WTC11 (cell line): Measurements from ENCODE around the gene CGNL1. TPM values are rescaled to one million over a fixed set of nuclear protein-coding genes. Genes with fewer than 3 reads are reported as not detected.
A peak's percentile ranks its signal among the peaks of the same experiment; 100 is the strongest.

Experiments used
- ATAC-seq: fragments of 200-7000 bp; cut with Tn5 transposase; 2 replicates; pipeline ENCODE4 v1.10.0; 2021; ENCODE audit warnings: mild to moderate bottlenecking, moderate library complexity
- CTCF ChIA-PET: fragments of 300-600 bp; sonication (Branson Sonifier 250); formaldehyde crosslinking; loops from one replicate; lab custom pipeline; 2021; ENCODE audit warnings: antibody characterized with exemption; lab: Charles Lee
- POLR2A ChIA-PET: fragments of 350-600 bp; sonication (Branson Sonifier 250); formaldehyde crosslinking; loops from one replicate; lab custom pipeline; 2021; ENCODE audit warnings: antibody characterized with exemption; lab: Charles Lee
- DNase-seq: peaks from one replicate; pipeline ENCODE4 v3.0.0; 2021; ENCODE audit warnings: low spot score
- H3K27ac Mint-ChIP-seq: 2 replicates; pipeline ENCODE4 v1.8.0; 2021; ENCODE audit warnings: mixed read lengths
- H3K27me3 Mint-ChIP-seq: 2 replicates; pipeline ENCODE4 v1.8.0; 2021; ENCODE audit warnings: low read depth, mild to moderate bottlenecking, moderate library complexity, mixed read lengths
- H3K36me3 Mint-ChIP-seq: 2 replicates; pipeline ENCODE4 v1.8.0; 2021; ENCODE audit warnings: mixed read lengths
- H3K4me1 Mint-ChIP-seq: 2 replicates; pipeline ENCODE4 v1.8.0; 2022; ENCODE audit warnings: mixed read lengths
- H3K4me3 Mint-ChIP-seq: 2 replicates; pipeline ENCODE4 v1.8.0; 2021; ENCODE audit warnings: mild to moderate bottlenecking, moderate library complexity, mixed read lengths
- H3K9me3 Mint-ChIP-seq: 2 replicates; pipeline ENCODE4 v1.8.0; 2021; ENCODE audit warnings: mixed read lengths
- ELF4 ChIP-seq: sonication (generic); formaldehyde crosslinking; IDR thresholded peaks from 2 replicates; pipeline ENCODE4 v1.8.1; 2022; ENCODE audit warnings: low read depth, mild to moderate bottlenecking, moderate library complexity, missing genetic modification reagents
- MXD4 ChIP-seq: fragments of 250-450 bp; sonication (Bioruptor Pico); IDR thresholded peaks from 2 replicates; pipeline ENCODE4 v1.8.0; 2021; ENCODE audit warnings: mild to moderate bottlenecking, moderate library complexity, borderline replicate concordance
- MYBL2 ChIP-seq: sonication (generic); formaldehyde crosslinking; IDR thresholded peaks from 2 replicates; pipeline ENCODE4 v1.8.1; 2023; ENCODE audit warnings: mild to moderate bottlenecking, moderate library complexity, missing genetic modification reagents
- NR1H2 ChIP-seq: sonication (generic); formaldehyde crosslinking; IDR thresholded peaks from 2 replicates; pipeline ENCODE4 v1.9.0; 2021; ENCODE audit warnings: mild to moderate bottlenecking, moderate library complexity, missing genetic modification reagents
- RELA ChIP-seq: sonication (generic); formaldehyde crosslinking; IDR thresholded peaks from 2 replicates; pipeline ENCODE4 v1.8.1; 2022; ENCODE audit warnings: missing genetic modification reagents, mild to moderate bottlenecking, borderline replicate concordance
- SMAD3 ChIP-seq: sonication (generic); formaldehyde crosslinking; IDR thresholded peaks from 2 replicates; pipeline ENCODE4 v1.8.0; 2022; ENCODE audit warnings: missing genetic modification reagents, mild to moderate bottlenecking, borderline replicate concordance
- SMAD4 ChIP-seq: sonication (generic); formaldehyde crosslinking; IDR thresholded peaks from 2 replicates; pipeline ENCODE4 v1.8.0; 2022; ENCODE audit warnings: mild to moderate bottlenecking, missing genetic modification reagents
- TCF7 ChIP-seq: sonication (generic); formaldehyde crosslinking; IDR thresholded peaks from 2 replicates; pipeline ENCODE4 v1.8.0; 2022; ENCODE audit warnings: mild to moderate bottlenecking, low read depth, missing genetic modification reagents, moderate library complexity
- ZNF232 ChIP-seq: sonication (generic); formaldehyde crosslinking; IDR thresholded peaks from 2 replicates; pipeline ENCODE4 v1.8.0; 2022; ENCODE audit warnings: mild to moderate bottlenecking, missing genetic modification reagents
- ZNF416 ChIP-seq: fragments of 250-450 bp; sonication (Bioruptor Pico); IDR thresholded peaks from 2 replicates; pipeline ENCODE4 v1.9.0; 2021; ENCODE audit warnings: mild to moderate bottlenecking, inconsistent platforms
- ZNF423 ChIP-seq: fragments of 250-450 bp; sonication (Bioruptor Pico); IDR thresholded peaks from 2 replicates; pipeline ENCODE4 v2.1.2; 2022; ENCODE audit warnings: mild to moderate bottlenecking, moderate library complexity
- ZNF671 ChIP-seq: fragments of 250-450 bp; sonication (Bioruptor Pico); IDR thresholded peaks from 2 replicates; pipeline ENCODE4 v1.8.0; 2021; ENCODE audit warnings: mild to moderate bottlenecking
- total RNA-seq: library from RNA; stranded (reverse); gene quantifications from 3 replicates; pipeline ENCODE4 v1.2.3, GENCODE V29; 2021
- TF ChIP-seq, protein P1 (sequence below): sonication (generic); formaldehyde crosslinking; IDR thresholded peaks from 2 replicates; pipeline ENCODE4 v1.8.0; 2023; ENCODE audit warnings: missing genetic modification reagents, mild to moderate bottlenecking, borderline replicate concordance
- TF ChIP-seq, protein P2 (sequence below): fragments of 200-600 bp; IDR thresholded peaks from 2 replicates; pipeline ENCODE4 v1.8.0; 2022; ENCODE audit warnings: antibody characterized with exemption
- TF ChIP-seq, protein P3 (sequence below): sonication (generic); formaldehyde crosslinking; IDR thresholded peaks from 2 replicates; pipeline ENCODE4 v1.8.0; 2022; ENCODE audit warnings: missing genetic modification reagents
- TF ChIP-seq, protein P4 (sequence below): sonication (generic); formaldehyde crosslinking; IDR thresholded peaks from 2 replicates; pipeline ENCODE4 v1.8.1; 2023; ENCODE audit warnings: mild to moderate bottlenecking, missing genetic modification reagents
- TF ChIP-seq, protein P5 (sequence below): fragments of 250-450 bp; sonication (Bioruptor Pico); conservative IDR thresholded peaks from 2 replicates; pipeline ENCODE4 v1.9.0; 2021; ENCODE audit warnings: mild to moderate bottlenecking

Gene CGNL1
- total RNA-seq, 1 experiment from 2014 or later, result 57.3 TPM

DNA sequence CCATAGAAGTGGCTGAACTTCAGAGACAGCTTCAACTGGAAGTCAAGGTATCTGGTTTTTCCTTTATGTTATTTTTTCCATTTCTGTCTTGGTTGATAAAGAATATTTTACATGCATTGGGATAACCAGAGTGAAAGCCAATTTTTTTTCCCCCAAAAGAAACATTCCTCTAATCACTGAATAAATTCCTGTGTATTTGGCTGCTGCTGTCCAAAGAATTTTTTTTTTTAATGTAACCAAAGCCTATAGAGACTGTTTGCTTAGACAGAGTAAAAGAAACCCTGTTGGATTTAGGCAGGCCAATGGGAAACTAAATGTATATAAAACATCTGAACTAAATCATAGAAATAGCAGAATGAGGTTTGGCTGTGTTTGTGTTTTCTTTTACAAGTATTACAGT, 75.2 kb downstream of the CGNL1 start (continued):
- TF ChIP-seq TCF7 (CRISPR knock-in tag), result no peak
- TF ChIP-seq SMAD4, result no peak
- no peak for TF ChIP-seq NR1H2
- no peak for TF ChIP-seq RELA (CRISPR knock-in tag)
- TF ChIP-seq, protein P1, sequence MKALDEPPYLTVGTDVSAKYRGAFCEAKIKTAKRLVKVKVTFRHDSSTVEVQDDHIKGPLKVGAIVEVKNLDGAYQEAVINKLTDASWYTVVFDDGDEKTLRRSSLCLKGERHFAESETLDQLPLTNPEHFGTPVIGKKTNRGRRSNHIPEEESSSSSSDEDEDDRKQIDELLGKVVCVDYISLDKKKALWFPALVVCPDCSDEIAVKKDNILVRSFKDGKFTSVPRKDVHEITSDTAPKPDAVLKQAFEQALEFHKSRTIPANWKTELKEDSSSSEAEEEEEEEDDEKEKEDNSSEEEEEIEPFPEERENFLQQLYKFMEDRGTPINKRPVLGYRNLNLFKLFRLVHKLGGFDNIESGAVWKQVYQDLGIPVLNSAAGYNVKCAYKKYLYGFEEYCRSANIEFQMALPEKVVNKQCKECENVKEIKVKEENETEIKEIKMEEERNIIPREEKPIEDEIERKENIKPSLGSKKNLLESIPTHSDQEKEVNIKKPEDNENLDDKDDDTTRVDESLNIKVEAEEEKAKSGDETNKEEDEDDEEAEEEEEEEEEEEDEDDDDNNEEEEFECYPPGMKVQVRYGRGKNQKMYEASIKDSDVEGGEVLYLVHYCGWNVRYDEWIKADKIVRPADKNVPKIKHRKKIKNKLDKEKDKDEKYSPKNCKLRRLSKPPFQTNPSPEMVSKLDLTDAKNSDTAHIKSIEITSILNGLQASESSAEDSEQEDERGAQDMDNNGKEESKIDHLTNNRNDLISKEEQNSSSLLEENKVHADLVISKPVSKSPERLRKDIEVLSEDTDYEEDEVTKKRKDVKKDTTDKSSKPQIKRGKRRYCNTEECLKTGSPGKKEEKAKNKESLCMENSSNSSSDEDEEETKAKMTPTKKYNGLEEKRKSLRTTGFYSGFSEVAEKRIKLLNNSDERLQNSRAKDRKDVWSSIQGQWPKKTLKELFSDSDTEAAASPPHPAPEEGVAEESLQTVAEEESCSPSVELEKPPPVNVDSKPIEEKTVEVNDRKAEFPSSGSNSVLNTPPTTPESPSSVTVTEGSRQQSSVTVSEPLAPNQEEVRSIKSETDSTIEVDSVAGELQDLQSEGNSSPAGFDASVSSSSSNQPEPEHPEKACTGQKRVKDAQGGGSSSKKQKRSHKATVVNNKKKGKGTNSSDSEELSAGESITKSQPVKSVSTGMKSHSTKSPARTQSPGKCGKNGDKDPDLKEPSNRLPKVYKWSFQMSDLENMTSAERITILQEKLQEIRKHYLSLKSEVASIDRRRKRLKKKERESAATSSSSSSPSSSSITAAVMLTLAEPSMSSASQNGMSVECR (CRISPR knock-in tag), result no peak
- TF ChIP-seq ZNF423, result no peak
- TF ChIP-seq, protein P2, sequence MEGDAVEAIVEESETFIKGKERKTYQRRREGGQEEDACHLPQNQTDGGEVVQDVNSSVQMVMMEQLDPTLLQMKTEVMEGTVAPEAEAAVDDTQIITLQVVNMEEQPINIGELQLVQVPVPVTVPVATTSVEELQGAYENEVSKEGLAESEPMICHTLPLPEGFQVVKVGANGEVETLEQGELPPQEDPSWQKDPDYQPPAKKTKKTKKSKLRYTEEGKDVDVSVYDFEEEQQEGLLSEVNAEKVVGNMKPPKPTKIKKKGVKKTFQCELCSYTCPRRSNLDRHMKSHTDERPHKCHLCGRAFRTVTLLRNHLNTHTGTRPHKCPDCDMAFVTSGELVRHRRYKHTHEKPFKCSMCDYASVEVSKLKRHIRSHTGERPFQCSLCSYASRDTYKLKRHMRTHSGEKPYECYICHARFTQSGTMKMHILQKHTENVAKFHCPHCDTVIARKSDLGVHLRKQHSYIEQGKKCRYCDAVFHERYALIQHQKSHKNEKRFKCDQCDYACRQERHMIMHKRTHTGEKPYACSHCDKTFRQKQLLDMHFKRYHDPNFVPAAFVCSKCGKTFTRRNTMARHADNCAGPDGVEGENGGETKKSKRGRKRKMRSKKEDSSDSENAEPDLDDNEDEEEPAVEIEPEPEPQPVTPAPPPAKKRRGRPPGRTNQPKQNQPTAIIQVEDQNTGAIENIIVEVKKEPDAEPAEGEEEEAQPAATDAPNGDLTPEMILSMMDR, result no peak
- TF ChIP-seq ZNF671 (CRISPR knock-in tag), result no peak
- TF ChIP-seq ZNF232 (CRISPR knock-in tag), result no peak
- TF ChIP-seq MXD4 (CRISPR knock-in tag), result no peak
- no peak for TF ChIP-seq ELF4 (CRISPR knock-in tag)

DNA sequence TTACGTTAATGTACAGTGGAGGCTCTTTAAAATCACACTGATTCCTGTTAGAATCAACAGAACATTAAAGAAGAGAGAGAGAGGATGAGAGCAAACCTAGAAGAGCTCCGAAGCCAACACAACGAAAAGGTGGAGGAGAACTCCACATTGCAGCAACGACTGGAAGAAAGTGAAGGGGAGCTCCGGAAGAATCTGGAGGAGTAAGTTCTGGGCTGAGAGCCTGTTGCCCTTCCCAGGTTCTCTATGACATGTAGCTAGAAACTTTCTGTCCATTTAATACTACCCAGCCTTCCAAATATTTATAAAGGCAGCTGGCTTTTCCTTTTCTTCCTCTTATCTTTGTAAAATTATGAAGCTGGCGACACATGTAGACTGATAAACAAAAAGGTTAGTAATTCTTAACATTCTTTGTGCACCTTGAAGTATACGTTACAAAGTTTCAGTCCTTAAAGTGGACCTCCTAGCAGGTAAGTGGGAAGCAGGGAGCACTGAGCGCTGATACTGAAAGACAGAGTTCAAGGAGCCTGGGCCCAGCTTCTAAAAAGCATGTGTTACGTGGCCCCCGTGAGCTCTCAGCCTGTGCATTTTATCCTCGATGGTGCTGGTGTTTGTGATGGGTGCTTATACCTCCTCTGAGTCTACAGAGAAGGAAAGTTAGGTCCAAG, 75.9 kb downstream of the CGNL1 start:
- TF ChIP-seq MYBL2 (CRISPR knock-in tag) (no peak), ZNF232 (CRISPR knock-in tag) (no peak), ZNF416 (CRISPR knock-in tag) (no peak), SMAD3 (no peak), TCF7 (CRISPR knock-in tag) (no peak)
- TF ChIP-seq, protein P2, result no peak
- TF ChIP-seq, protein P3, sequence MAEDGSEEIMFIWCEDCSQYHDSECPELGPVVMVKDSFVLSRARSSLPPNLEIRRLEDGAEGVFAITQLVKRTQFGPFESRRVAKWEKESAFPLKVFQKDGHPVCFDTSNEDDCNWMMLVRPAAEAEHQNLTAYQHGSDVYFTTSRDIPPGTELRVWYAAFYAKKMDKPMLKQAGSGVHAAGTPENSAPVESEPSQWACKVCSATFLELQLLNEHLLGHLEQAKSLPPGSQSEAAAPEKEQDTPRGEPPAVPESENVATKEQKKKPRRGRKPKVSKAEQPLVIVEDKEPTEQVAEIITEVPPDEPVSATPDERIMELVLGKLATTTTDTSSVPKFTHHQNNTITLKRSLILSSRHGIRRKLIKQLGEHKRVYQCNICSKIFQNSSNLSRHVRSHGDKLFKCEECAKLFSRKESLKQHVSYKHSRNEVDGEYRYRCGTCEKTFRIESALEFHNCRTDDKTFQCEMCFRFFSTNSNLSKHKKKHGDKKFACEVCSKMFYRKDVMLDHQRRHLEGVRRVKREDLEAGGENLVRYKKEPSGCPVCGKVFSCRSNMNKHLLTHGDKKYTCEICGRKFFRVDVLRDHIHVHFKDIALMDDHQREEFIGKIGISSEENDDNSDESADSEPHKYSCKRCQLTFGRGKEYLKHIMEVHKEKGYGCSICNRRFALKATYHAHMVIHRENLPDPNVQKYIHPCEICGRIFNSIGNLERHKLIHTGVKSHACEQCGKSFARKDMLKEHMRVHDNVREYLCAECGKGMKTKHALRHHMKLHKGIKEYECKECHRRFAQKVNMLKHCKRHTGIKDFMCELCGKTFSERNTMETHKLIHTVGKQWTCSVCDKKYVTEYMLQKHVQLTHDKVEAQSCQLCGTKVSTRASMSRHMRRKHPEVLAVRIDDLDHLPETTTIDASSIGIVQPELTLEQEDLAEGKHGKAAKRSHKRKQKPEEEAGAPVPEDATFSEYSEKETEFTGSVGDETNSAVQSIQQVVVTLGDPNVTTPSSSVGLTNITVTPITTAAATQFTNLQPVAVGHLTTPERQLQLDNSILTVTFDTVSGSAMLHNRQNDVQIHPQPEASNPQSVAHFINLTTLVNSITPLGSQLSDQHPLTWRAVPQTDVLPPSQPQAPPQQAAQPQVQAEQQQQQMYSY, result no peak
- TF ChIP-seq, protein P4, sequence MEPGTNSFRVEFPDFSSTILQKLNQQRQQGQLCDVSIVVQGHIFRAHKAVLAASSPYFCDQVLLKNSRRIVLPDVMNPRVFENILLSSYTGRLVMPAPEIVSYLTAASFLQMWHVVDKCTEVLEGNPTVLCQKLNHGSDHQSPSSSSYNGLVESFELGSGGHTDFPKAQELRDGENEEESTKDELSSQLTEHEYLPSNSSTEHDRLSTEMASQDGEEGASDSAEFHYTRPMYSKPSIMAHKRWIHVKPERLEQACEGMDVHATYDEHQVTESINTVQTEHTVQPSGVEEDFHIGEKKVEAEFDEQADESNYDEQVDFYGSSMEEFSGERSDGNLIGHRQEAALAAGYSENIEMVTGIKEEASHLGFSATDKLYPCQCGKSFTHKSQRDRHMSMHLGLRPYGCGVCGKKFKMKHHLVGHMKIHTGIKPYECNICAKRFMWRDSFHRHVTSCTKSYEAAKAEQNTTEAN (CRISPR knock-in tag), result no peak
- TF ChIP-seq, protein P5, sequence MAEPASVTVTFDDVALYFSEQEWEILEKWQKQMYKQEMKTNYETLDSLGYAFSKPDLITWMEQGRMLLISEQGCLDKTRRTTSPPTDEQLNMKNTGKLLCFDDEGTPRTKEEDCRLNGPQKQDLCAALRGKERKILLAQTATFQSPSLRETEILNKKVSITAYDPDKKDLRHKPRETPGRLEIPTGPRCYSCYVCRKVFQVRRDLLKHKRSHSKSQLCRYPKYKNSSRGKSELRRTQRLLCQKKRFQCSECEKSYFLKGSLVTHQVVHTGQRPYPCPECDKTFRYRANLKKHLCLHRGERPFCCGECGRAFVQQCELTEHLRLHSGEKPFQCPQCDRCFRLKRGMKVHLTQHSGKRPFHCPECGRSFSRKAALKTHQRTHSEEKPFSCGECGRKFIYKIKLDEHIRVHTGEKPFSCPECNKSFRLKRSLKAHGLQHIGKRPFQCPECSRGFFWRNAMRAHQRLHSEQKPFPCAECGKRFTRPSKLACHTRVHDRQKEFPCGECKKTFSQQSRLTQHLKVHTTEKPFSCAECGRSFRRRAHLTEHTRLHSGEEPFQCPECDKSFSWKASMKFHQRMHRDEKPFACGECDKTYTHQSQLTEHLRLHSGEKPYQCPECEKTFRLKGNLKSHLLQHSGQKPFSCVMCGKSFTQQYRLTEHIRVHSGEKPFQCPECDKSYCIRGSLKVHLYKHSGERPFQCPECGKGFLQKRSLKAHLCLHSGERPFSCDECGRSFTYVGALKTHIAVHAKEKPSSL, result no peak
- H3K36me3 Mint-ChIP-seq, result peaks cover 65% of the 10 kb centered on the region
- no peaks in the 10 kb centered on the region for H3K27me3 Mint-ChIP-seq
- no peak overlapping the region for H3K4me3 Mint-ChIP-seq
- H3K4me1 Mint-ChIP-seq, result no peaks in the 10 kb centered on the region; the same call in 1 of the 2 replicates
- ChIA-PET POLR2A (no interaction called here), CTCF (interaction anchor here (0.7 kb wide), 1 partner anchor 106 kb away, joined by 3 read pairs; no protein-coding TSS in a partner anchor)
- H3K27ac Mint-ChIP-seq, result peak overlapping the region; percentile 7
- H3K9me3 Mint-ChIP-seq, result no peaks in the 10 kb centered on the region
- DNase-seq, result no peak
- no peak for ATAC-seq
